ENCODE measurements around the gene CASR.

Gene CASR

DNA sequence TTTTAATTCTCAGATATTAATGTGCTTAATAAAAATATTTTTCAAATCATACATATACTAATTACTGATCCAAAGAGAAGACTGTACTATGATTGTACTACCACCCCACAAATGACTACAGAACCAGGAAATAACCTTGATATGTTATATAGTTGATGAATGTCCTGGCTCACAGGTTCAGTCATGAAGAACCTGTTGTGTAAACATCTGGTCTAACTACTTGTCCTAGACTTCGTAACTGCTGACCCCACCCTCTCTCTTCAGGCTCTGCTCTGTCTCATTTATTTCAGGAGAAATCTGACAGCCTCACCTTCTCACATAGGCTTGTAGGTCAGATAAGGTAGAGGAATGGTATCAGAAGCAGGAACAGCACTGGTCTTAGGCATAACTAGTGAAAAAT, 126.9 kb downstream of the CASR start:
- no peak for DNase-seq

DNA sequence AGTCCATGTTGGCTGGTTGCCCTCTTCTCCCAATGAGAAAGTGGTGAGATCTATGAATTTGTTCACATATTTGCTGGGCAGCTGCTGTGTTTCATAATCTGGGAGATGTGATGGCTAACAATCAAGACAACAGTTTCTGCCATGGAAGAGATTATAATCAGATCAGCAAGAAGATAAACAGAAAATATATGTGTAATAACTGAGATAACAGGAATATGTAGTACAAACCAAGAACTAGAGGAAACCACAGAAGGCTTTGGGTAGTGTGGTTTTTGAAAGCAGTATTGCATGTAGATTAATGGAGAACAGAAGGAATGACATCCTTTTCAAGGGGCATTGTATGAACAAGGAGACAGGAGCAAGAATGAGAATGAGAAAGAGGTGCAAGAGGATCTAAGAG, 129.4 kb downstream of the CASR start:
- DNase-seq = no peak

DNA sequence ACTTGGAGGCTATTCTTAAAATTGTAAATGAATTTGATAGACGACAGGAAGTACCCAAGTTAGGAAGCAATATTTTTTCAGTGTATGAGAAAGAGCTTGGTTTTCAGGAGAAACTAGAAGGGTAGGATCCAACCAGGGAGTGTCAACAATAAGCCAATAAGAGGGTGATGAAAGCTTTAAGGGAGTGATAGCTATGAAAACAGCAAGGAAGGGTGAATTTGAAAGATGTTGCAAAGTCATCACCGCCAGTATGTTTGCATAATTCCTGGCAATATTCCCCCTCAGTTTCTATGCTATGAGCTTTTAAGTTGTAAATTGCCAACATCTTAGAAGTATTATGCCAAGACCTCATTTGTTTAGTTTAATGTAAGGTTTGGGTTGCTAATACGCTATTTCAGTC, 129.8 kb downstream of the CASR start:
- no peak for DNase-seq

DNA sequence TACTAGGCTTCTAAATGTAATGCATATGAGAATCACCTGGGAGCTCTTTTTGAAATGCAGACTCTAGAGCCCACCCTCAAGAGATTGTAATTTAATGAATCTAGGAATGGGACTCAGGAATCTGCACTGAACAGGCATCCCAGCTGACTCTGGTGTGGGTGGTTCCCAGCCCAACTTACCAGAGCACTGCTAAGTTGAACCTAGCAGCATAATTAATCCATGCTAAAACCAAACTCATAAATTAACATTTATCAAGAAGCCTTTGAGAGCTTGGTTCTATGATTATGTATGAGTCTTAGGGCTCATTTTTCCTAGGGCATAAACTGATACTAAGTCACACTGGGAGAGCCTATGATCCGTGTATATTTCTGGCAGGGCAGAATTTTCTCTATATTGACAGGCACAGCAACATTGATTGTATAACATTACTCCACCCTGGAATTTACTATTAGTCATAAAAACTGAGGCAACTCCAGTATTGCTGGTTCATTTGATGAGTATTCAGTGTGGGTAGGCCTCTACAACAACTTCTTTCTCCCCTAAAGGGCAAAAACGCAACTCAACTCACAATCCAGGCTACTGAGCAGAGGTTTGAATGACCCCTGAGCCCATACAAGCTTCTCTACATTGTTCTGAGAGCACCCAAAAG, 130.9 kb downstream of the CASR start:
- DNase-seq = no peak

DNA sequence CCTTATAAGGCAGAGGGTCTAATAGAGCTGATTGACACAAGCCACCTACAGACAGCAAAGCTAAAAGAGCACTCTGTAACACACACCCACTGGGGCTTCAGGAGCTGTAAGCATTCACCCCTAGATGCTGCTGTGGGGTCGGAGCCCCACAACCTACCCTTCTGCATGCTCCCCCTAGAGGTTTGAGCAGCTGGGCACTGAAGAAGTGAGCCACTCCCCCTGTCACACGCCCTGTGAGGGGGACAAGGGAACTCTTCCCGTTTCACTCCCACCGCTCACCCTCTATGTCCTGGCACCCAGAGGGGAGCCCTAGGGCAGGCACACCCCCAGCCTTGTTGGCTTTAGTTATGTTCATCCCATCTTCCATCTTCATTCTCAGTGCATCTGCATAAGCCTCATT, 132.2 kb downstream of the CASR start:
- no peak for DNase-seq

DNA sequence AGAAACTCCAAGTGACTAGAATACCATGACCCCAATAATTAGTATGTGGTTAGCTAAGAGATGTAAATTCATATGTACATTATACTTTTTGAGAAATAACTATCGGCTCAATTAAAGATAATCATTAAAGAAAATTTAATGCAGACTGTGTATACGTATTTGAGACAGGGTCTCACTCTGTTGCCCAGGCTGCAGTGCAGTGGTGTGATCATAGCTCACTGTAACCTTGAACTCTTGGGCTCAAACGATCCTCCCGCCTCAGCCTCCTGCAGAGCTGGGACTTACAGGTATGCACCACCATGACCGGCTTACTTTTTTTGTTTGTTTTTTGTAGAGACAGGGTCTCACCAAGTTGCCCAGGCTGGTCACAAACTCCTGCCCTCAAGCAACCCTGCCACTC, 132.9 kb downstream of the CASR start:
- DNase-seq = no peak

DNA sequence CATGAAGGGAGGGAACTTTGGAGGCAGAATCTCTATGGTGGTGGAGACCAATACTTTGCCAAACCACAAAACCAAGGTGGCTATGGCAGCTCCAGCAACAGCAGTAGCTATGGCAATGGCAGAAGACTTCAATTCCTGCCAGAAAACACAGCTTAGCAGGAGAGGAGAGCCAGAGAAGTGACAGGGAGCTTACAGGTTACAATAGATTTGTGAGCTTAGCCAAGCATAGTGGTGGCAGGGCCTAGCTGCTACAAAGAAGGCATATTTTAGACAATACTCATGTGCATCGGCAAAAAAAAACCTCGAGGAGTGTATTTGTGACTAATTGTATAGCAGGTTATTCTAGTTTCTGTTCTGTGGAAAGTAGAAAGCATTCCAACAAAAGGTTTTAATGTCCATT, 135.2 kb downstream of the CASR start:
- DNase-seq = no peak

DNA sequence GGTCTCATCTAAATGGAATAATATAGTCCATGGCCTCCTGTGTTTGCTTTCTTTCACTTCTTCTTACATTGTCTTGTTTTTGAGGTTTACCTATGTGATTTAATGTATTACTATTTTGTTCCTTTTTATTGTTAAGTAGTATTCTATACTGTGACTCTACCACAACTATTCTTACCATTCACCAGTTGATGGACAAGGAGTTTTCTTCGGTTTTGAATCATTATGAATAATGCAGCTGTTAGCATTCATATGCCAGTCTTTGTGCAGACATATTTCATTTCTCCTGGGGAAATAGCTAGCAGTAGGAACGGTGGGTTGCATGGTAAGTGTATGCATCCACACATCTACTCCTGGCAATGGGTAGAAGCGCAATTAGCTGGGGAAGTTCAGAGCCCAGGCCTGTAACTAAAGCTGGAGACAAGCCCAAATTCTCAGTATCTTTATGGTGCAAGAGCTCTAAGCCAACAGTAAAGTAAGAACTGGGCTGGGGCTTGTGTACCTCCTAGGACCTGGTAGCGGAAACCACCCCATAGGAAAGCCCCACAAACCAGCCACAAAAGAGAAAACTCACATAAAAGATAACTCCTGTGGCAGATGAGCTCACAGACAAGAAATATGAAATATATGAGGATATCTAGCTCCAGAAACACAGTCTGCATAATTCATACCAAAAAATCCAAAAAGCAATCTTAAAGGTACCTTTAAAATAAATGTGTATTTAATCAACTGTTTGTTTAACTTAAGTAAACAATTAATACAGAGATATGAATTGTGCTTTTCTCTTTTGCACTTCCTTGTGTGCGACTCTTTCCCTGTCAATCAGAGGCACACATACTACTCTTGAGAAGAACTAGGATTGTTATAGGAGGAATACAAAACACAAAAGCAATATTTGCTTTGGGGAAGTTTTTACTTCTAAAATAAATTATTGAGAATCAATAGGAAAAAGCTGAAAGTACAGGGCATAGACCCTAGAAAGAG, 138.9 kb downstream of the CASR start:
- no peak for DNase-seq

DNA sequence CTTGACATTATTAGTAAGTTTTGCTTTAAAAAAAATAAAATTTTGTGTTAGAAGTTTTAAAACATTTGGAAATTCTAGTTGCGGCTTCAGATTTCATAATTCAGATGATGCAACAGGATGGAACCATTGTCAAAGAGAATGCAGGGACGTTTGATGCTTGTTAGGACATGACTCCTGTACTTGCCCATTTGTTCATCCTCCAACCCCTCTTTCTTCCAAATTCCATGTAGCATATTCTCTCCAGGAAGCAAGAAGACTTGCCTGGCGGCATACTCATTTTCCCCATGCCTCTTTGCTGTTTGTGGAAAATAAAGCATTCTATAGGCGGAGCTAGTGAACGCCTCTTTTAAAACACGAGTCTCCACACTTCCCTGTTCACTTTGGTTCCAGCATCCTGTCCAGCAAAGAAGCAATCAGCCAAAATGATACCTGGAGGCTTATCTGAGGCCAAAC, 141.4 kb downstream of the CASR start, which contains the start of gene CSTA:
TSS of gene CSTA (plus strand) at position 378 of the 453 bp plus-strand sequence. CDS start at position 423, 45 bp downstream.
- no peak for DNase-seq

DNA sequence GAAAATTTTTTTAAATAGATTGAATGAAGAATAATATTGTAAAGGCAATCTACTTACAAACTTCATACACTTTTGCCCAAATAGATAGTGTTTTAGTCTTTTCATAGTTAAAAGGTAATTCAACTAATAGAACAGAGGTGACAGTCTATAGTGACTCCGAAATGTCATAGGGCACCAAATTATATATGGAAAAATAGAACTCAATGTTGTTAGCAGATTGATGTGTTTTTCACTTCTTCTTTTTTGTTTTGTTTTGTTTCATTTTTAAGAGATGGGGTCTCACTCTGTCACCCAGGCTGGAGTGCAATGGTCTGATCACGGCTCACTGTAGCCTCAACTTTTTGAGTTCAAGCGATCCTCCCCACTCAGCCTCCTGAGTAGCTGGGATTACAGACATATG, 142.3 kb downstream of the CASR start:
- no peak for DNase-seq

DNA sequence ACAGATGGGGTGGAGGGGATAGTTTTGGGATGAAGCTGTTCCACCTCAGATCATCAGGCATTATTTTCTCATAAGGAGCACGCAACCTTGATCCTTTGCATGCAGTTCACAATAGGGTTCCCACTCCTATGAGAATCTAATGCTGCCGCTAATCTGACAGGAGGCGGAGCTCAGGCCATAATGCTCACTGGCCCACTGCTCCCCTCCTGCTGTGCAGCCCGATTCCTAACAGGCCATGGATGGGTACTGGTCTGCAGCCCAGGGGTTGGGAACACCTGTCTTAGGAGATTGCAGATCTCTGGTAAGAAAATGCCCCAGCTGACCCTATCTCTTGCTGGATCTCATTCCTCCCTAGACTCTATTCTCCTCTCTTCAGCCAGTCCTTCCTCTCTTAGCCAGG, 148.4 kb downstream of the CASR start:
- DNase-seq = no peak

DNA sequence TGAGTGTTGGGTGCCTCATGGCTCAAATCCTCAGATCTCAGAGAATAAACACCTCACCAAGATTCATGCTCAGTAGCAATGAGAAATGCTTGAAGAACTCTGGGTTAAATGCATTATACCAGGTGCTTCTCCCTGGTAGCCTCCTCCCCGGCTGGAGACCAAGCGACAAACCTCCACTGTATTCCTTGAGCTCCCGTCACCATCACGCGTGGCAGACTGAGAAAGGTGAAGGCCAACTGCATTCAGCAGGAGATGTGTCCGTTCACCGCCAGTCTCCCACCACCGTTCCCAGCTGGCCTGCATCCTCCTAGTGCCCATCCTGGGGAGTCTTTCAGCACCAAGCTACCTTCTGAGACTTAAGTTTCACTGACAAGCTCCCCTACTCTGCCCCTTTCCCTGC, 149.1 kb downstream of the CASR start:
- no peak for DNase-seq

Data from activated CD8-positive, alpha-beta memory T cell treated with anti-CD3 and anti-CD28 coated beads, Interleukin-2, amount 50 U/mL, for 4 hours (primary cell).